IPS-15b (cell line): ENCODE data around the gene ATF6.

Experiments used
- H3K27me3 ChIP-seq: one replicate; pipeline ENCODE4 v1.6.1; 2013; ENCODE audit warnings: low read length; ENCODE audit not compliant: control insufficient read depth, insufficient read depth
- H3K36me3 ChIP-seq: one replicate; pipeline ENCODE4 v1.6.1; 2013; ENCODE audit warnings: low read length; ENCODE audit not compliant: control insufficient read depth, insufficient read depth
- H3K4me1 ChIP-seq: one replicate; pipeline ENCODE4 v1.6.1; 2013; ENCODE audit warnings: mild to moderate bottlenecking, low read length; ENCODE audit not compliant: control insufficient read depth, insufficient read depth
- H3K4me3 ChIP-seq: one replicate; pipeline ENCODE4 v1.5.1; 2013; ENCODE audit warnings: low read depth, low read length
- H3K9ac ChIP-seq: one replicate; pipeline ENCODE4 v1.6.1; 2013; ENCODE audit warnings: low read depth, mild to moderate bottlenecking, low read length
- H3K9me3 ChIP-seq: one replicate; pipeline ENCODE4 v1.6.1; 2013; ENCODE audit warnings: mild to moderate bottlenecking, low read length; ENCODE audit not compliant: control insufficient read depth, insufficient read depth

ATF6 gene

GRCh38 chr1:161840363-161840762 lies 74.2 kb downstream of the ATF6 start:
- H3K9me3 ChIP-seq, result no peaks in the 10 kb centered on the region
- H3K4me1 ChIP-seq, result no peaks in the 10 kb centered on the region
- H3K27me3 ChIP-seq, result no peaks in the 10 kb centered on the region
- H3K36me3 ChIP-seq, result no peaks in the 10 kb centered on the region
- H3K9ac ChIP-seq, result no peak overlapping the region
- no peak overlapping the region for H3K4me3 ChIP-seq

GRCh38 chr1:161843156-161843555 lies 77.0 kb downstream of the ATF6 start:
- Histone ChIP-seq H3K36me3 (no peaks in the 10 kb centered on the region), H3K9ac (no peak overlapping the region), H3K4me1 (no peaks in the 10 kb centered on the region), H3K9me3 (no peaks in the 10 kb centered on the region), H3K4me3 (no peak overlapping the region), H3K27me3 (no peaks in the 10 kb centered on the region)

- no peak overlapping the region for H3K9ac ChIP-seq
- H3K9me3 ChIP-seq, result no peaks in the 10 kb centered on the region
- H3K27me3 ChIP-seq, result no peaks in the 10 kb centered on the region
- H3K36me3 ChIP-seq, result no peaks in the 10 kb centered on the region
- H3K4me3 ChIP-seq, result no peak overlapping the region
- no peaks in the 10 kb centered on the region for H3K4me1 ChIP-seq
These were observed 78.6 kb downstream of the ATF6 start for GRCh38 chr1:161844696-161845095.

GRCh38 chr1:161848676-161849075 lies 82.6 kb downstream of the ATF6 start:
- H3K4me3 ChIP-seq, result no peak overlapping the region
- H3K9ac ChIP-seq, result no peak overlapping the region
- H3K36me3 ChIP-seq, result no peaks in the 10 kb centered on the region
- no peaks in the 10 kb centered on the region for H3K4me1 ChIP-seq
- H3K27me3 ChIP-seq, result no peaks in the 10 kb centered on the region
- H3K9me3 ChIP-seq, result no peaks in the 10 kb centered on the region

GRCh38 chr1:161849518-161849917 lies 83.4 kb downstream of the ATF6 start:
- no peak overlapping the region for H3K9ac ChIP-seq
- no peaks in the 10 kb centered on the region for H3K4me1 ChIP-seq
- no peaks in the 10 kb centered on the region for H3K36me3 ChIP-seq
- no peaks in the 10 kb centered on the region for H3K27me3 ChIP-seq
- H3K9me3 ChIP-seq, result no peaks in the 10 kb centered on the region
- H3K4me3 ChIP-seq, result no peak overlapping the region

- Histone ChIP-seq H3K4me1 (no peaks in the 10 kb centered on the region), H3K36me3 (no peaks in the 10 kb centered on the region), H3K27me3 (no peaks in the 10 kb centered on the region), H3K9ac (no peak overlapping the region), H3K4me3 (no peak overlapping the region), H3K9me3 (no peaks in the 10 kb centered on the region)
These were observed 89.1 kb downstream of the ATF6 start for GRCh38 chr1:161855260-161855659.

- Histone ChIP-seq H3K36me3 (no peaks in the 10 kb centered on the region), H3K4me1 (no peaks in the 10 kb centered on the region), H3K4me3 (no peak overlapping the region), H3K9me3 (no peaks in the 10 kb centered on the region), H3K9ac (no peak overlapping the region), H3K27me3 (no peaks in the 10 kb centered on the region)
These were observed 92.2 kb downstream of the ATF6 start for GRCh38 chr1:161858271-161858670.

- Histone ChIP-seq H3K9ac (no peak overlapping the region), H3K9me3 (no peaks in the 10 kb centered on the region), H3K27me3 (no peaks in the 10 kb centered on the region), H3K4me3 (no peak overlapping the region), H3K4me1 (no peaks in the 10 kb centered on the region), H3K36me3 (no peaks in the 10 kb centered on the region)
These were observed 97.4 kb downstream of the ATF6 start for GRCh38 chr1:161863549-161863948.

- Histone ChIP-seq H3K4me1 (no peaks in the 10 kb centered on the region), H3K36me3 (no peaks in the 10 kb centered on the region), H3K27me3 (no peaks in the 10 kb centered on the region), H3K9me3 (no peaks in the 10 kb centered on the region), H3K9ac (no peak overlapping the region), H3K4me3 (no peak overlapping the region)
These were observed 98.5 kb downstream of the ATF6 start for GRCh38 chr1:161864577-161864976.

GRCh38 chr1:161866241-161866640 lies 100.1 kb downstream of the ATF6 start:
- Histone ChIP-seq H3K4me3 (no peak overlapping the region), H3K27me3 (no peaks in the 10 kb centered on the region), H3K9me3 (no peaks in the 10 kb centered on the region), H3K4me1 (no peaks in the 10 kb centered on the region), H3K36me3 (no peaks in the 10 kb centered on the region), H3K9ac (no peak overlapping the region)

GRCh38 chr1:161868832-161869231 lies 102.7 kb downstream of the ATF6 start:
- no peaks in the 10 kb centered on the region for H3K27me3 ChIP-seq
- H3K9ac ChIP-seq, result no peak overlapping the region
- H3K4me1 ChIP-seq, result no peaks in the 10 kb centered on the region
- H3K9me3 ChIP-seq, result no peaks in the 10 kb centered on the region
- no peaks in the 10 kb centered on the region for H3K36me3 ChIP-seq
- no peak overlapping the region for H3K4me3 ChIP-seq

- Histone ChIP-seq H3K9ac (no peak overlapping the region), H3K4me1 (no peaks in the 10 kb centered on the region), H3K4me3 (no peak overlapping the region), H3K36me3 (no peaks in the 10 kb centered on the region), H3K9me3 (no peaks in the 10 kb centered on the region), H3K27me3 (no peaks in the 10 kb centered on the region)
These were observed 103.2 kb downstream of the ATF6 start for GRCh38 chr1:161869291-161869690.

- H3K4me1 ChIP-seq, result no peaks in the 10 kb centered on the region
- no peak overlapping the region for H3K9ac ChIP-seq
- no peak overlapping the region for H3K4me3 ChIP-seq
- no peaks in the 10 kb centered on the region for H3K36me3 ChIP-seq
- no peaks in the 10 kb centered on the region for H3K27me3 ChIP-seq
- no peaks in the 10 kb centered on the region for H3K9me3 ChIP-seq
These were observed 106.4 kb downstream of the ATF6 start for GRCh38 chr1:161872506-161872905.
